ENCODE data around the gene USP34. TPM values are rescaled to one million over a fixed set of nuclear protein-coding genes. Genes with fewer than 3 reads are reported as not detected.

The USP34 gene
- total RNA-seq, 4 donors from 2014 or later, result 49.5 to 129 (median 84.9) TPM

GRCh38 chr2:61283443-61284160 lies 187.3 kb downstream of the USP34 start:
- H3K4me1 ChIP-seq, result no peaks in the 10 kb centered on the region
- no peak for DNase-seq
- intact Hi-C loops (cut with DNase I), result no loop called here
- no peaks in the 10 kb centered on the region for H3K9me3 ChIP-seq
- WGBS, 2 donors, result 93 to 95% methylated on average over 1 of the region's 1 CpG
- H3K4me3 ChIP-seq, result no peak overlapping the region
- no peaks in the 10 kb centered on the region for H3K27me3 ChIP-seq
- H3K27ac ChIP-seq, result no peak overlapping the region
- H3K36me3 ChIP-seq, result peaks cover 0 to 93% (median 4%) of the 10 kb centered on the region in 3 donors
- TF ChIP-seq POLR2A (IDR thresholded peaks at IDR 0.05) (no peak), CTCF (IDR thresholded peaks at IDR 0.05) (no peak)

DNA sequence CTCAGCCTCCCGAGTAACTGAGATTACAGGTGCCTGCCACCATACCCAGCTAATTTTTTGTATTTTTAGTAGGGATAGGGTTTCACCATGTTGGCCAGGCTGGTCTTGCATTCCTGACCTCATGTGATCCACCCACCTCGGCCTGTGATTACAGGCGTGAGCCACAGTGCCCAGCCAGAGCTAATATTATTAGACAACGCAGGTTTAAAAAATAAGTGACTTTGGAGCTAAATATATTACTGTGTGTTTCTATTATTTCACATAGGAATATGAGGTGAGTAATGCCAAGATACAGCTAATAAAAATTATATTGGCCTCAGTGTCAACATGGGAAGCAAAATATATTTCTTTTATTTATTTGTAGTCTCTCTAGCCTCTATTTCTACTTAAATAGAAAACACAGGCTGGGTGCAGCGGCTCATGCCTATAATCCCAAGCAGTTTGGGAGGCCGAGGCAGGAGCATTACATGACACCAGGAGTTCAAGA lies 188.7 kb downstream of the USP34 start:
- TF ChIP-seq POLR2A (IDR thresholded peaks at IDR 0.05), result no peak
- no peak for TF ChIP-seq CTCF (IDR thresholded peaks at IDR 0.05)
- 93 to 94% methylated on average over 6 of the region's 6 CpGs for WGBS, 2 donors
- Histone ChIP-seq H3K4me1 (no peaks in the 10 kb centered on the region), H3K36me3 (peaks cover 0 to 93% (median 6%) of the 10 kb centered on the region in 3 donors), H3K27me3 (no peaks in the 10 kb centered on the region), H3K4me3 (no peak overlapping the region), H3K27ac (no peak overlapping the region), H3K9me3 (no peaks in the 10 kb centered on the region)
- intact Hi-C loops (cut with DNase I), result no loop called here
- DNase-seq, result no peak

DNA sequence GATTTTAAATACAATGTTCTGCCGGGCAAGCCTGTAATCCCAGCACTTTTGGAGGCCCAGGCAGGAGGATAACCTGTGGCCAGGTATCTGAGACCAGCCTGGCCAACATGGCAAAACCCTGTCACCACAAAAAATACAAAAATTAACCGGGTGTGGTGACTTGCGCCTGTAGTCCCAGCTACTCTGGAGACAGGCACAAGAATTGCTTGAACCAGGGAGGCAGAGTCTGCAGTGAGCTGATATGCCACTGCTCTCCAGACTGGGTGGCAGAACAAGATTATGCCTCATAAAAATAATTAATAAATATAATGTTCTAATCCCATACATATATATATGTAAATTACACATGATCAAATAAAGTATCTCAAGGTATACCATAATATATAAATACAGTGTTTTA lies 189.6 kb downstream of the USP34 start:
- no peak for DNase-seq
- no peaks in the 10 kb centered on the region for H3K9me3 ChIP-seq
- no peak for TF ChIP-seq POLR2A (IDR thresholded peaks at IDR 0.05)
- TF ChIP-seq CTCF (IDR thresholded peaks at IDR 0.05), result no peak
- no peak overlapping the region for H3K27ac ChIP-seq
- intact Hi-C loops (cut with DNase I), result no loop called here
- no peaks in the 10 kb centered on the region for H3K27me3 ChIP-seq
- WGBS, 2 donors, result 88 to 94% methylated on average over 3 of the region's 3 CpGs
- no peak overlapping the region for H3K4me3 ChIP-seq
- no peaks in the 10 kb centered on the region for H3K4me1 ChIP-seq
- H3K36me3 ChIP-seq, result peaks cover 0 to 92% (median 6%) of the 10 kb centered on the region in 3 donors

DNA sequence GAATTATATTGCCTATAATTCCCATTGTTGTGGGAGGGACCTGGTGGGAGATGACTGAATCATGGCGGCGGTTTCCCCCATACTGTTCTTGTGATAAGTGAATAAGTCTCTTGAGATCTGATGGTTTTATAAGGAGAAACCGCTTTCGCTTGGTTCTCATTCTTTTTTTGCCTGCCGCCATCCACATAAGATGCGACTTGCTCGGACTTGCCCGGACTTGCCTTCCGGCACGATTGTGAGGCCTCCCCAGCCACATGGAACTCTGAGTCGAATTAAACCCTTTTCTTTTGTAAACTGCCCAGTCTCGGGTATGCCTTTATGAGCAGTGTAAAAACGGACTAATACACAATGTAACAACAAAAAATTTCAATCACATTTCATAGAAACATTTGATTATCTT lies 193.1 kb downstream of the USP34 start:
- WGBS, 2 donors, result 89% methylated on average over 13 of the region's 13 CpGs
- intact Hi-C loops (cut with DNase I), result no loop called here

More for the DNA sequence above, 193.1 kb downstream of the USP34 start:
- peaks cover 0 to 85% (median 6%) of the 10 kb centered on the region in 3 donors for H3K36me3 ChIP-seq
- no peak overlapping the region for H3K4me3 ChIP-seq
- no peaks in the 10 kb centered on the region for H3K27me3 ChIP-seq
- no peaks in the 10 kb centered on the region for H3K9me3 ChIP-seq
- DNase-seq, result no peak
- peaks cover 0 to 4% (median 0%) of the 10 kb centered on the region in 3 donors for H3K4me1 ChIP-seq
- no peak overlapping the region for H3K27ac ChIP-seq
- TF ChIP-seq CTCF (IDR thresholded peaks at IDR 0.05), result no peak
- TF ChIP-seq POLR2A (IDR thresholded peaks at IDR 0.05), result no peak

Measured in esophagus squamous epithelium (tissue), 5 donors.